ENCODE results near the gene RNU6-1.
A peak's percentile ranks its signal among the peaks of the same experiment; 100 is the strongest.

The RNU6-1 gene

GRCh38 chr15:67855842-67856241 is 16.0 kb upstream of the RNU6-1 start:
- DNase-seq, result no peak

DNA sequence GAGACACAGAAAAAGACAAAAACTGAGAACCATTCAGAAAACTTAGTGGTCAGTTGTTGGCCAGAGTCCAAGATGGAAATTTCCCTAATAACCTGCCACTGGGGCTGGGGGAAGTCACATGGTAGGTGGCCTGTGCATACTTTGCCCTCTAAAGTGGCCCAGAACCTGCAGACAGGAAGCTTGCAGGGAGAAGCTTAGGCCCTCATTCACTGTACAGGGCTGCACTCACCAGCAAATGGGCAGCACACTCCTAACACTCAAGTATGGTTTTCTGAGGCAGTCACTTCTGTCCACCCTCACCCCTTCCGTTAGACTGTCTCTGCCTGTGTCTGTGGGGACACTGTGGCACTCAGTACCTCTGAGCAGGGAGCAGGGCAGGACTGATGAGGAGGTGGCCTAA is 14.5 kb upstream of the RNU6-1 start:
- DNase-seq, result no peak

GRCh38 chr15:67853454-67853853 is 13.6 kb upstream of the RNU6-1 start:
- no peak for DNase-seq

DNA sequence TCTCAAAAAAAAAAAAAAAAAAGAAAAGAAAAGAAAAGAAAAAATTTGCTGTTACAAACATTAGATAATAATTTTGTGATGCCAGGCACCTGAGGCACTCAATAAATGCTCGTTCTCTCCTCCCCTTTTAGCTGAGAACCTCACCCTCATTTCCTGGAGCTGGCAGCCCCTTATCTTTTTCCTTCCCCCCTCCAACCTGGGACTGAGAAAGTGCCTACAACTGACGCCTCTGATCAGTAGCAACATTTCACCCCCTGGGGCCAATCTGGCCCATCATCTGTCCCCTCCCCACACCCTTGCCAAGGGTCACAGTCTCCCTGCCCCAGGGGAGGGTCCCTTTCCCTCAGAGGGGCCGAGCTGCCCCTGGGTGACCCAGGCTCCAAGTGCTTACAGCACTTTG is 12.6 kb upstream of the RNU6-1 start:
- DNase-seq, result no peak

- peak; percentile 55 for DNase-seq
Observed at GRCh38 chr15:67850994-67851571, 11.2 kb upstream of the RNU6-1 start.

- no peak for DNase-seq
Observed at GRCh38 chr15:67850336-67850735, 10.5 kb upstream of the RNU6-1 start.

DNA sequence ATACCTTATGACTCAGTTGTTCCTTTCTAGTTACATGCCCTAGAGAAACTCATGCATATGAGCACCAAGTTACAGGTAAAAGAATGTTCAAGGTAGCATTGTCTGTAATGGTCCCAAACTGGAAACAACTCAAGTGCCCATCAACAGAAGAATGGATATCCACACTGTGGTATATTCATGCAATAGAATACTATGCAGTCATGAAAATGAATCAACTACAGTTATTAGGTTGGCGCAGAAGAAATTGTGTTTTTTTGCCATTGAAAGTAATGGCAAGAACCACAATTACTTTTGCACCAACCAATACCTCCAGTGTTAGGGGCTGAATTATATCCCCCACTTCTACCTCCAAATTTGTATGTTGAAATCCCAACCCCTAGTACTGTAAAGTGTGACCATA is 9.7 kb upstream of the RNU6-1 start:
- no peak for DNase-seq

GRCh38 chr15:67845974-67846373 is 6.1 kb upstream of the RNU6-1 start:
- DNase-seq, result no peak

DNA sequence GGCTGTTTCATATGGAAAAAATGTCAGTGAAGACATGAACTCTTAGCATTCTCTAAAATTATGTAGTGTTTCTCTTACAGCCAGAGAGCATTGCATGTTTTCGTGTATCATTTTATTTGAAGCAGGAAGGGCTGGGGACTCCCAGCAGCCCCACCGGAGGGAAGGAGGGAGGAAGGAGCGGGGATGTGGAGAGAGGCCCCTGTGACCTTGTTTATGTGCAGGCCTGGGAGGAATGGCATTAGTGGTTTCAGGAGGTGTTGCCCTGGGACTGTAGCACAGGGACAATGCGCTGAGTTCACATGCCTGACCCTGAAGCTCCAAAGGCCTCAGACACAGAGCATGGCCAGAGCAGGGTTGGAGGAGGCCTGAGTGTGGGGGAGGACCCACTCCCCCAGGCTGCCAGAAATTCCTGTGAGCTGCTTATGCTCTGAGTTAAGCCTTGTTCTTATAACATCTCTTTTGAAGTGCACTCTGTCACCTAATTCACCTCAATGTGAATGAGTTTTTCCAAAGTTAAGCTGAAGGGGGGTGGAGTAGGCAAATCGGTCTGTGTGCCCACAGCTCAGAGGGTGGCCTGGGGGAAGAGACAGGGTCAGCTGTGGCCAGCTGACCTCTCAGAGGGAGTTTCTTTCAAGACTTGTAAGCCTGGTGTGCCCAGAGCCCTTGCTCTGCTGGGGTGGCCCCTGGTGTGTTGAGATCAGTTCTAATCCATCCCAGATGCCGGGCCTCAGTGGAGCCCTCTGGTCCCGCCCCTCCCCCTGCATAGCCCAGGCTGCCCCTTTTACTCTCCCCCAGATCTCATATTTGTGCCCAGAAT is 3.9 kb upstream of the RNU6-1 start:
- peak; percentile 66 for DNase-seq

- DNase-seq, result no peak
Observed at GRCh38 chr15:67843092-67843501, 3.3 kb upstream of the RNU6-1 start.

GRCh38 chr15:67841513-67841762 is 1.6 kb upstream of the RNU6-1 start:
- DNase-seq, result no peak

DNA sequence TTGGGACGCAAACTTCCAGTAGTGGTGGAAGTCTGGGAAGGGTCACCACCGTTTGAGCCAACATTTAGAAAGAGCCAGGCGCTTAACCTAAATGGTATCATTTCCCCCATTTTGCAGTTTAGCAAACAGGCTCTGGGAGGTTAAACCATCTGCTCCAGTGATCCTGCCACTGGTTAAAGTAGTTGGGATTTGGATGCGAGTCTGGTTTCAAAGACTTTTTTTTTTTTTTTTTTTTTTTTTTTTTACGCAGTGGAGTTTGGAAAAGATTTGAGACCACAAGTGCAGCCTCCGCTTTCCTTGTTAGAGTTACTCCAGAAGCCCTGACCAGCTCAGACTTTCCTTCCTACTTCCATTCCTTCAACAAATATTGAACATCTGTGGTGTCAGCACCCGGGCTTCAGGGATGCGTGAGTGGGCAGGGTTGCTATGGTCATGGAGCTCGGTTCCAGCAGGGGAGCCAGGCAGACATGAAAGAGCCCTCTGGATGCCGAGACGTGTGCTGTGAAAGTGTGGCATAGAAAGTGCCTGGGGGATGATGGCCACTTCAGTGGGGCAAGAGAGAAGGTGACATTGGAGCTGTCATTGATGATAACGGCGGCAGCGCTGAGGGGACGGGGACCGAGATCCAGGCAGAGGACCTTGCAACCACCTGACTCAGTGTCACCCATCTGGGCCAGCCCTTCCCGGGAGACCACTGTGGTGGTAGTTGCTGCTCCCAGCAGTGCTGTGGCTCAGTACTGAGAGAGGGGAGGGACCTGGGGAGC is 1.1 kb upstream of the RNU6-1 start:
- DNase-seq, result peak; percentile 36

GRCh38 chr15:67839499-67839928 is 331 bp downstream of the RNU6-1 start:
- peak; percentile 41 for DNase-seq

DNA sequence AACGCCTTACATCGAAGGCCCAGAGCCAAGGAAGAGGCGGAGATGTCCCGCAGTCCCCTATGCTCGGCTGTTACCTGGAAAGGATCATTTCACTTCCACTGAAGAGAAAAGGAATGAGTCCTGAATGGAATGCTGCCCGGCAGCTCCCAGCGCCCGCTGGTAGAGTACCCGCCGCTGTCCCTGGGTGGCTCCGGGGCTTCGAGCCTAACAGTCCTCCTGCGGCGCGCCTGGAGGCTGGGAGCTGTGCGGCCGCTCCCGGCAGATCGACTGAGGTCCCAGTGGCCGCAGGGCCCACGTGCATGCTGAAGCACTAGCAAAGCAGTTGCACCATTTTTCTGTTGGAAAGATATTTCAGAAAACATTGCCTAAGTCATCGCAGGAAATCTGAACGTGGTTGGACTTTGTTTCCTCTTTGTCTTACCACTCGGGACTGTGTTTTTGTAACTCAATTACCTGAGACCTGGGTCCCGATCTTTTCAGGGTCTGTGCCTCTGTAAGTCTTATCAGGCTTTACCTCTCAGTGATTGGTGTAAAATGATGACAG is 984 bp downstream of the RNU6-1 start:
- peak; percentile 29 for DNase-seq

DNA sequence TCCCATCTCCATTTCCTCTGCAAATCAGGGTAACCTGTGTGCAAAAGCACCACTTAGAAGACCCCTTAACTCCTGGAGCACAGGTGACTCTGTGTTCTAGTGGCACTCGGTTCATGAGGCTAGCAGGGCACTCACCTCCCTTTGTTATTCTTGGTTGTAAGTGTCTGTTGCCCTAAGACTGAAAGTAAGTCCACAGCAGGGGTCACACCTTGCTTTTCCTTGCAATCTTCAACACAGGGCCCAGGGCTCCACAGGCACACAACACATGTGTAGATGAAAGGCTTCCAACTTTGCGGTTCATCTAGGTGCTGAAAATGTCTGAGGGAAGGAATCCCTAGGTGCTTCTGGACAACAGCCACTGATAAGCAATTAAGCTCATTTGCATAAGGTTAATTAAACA is 2.9 kb downstream of the RNU6-1 start:
- no peak for DNase-seq

DNA sequence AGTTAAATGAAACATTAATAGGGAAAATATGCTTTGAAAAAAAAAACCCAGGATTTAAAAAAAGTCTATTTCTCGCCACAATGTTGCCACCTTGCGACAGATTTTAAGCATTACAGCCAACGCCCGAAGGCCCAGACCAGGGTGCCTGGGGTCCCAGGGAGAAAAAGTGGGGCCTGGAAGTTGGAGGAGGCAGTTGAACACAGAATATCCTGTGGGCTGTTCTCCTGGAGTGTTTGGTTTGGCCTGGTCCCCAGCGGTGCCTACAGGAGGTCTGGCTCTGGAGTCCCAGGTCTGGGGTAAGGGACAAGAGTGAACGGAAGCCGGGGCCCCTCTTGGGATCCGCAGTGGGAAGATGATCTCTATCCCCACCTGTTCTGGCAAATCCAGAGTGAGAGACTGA is 3.4 kb downstream of the RNU6-1 start:
- DNase-seq, result peak; percentile 39

GRCh38 chr15:67836134-67836455 is 3.8 kb downstream of the RNU6-1 start:
- no peak for DNase-seq

GRCh38 chr15:67835297-67836133 is 4.3 kb downstream of the RNU6-1 start:
- no peak for DNase-seq

- no peak for DNase-seq
Observed at GRCh38 chr15:67834581-67835296, 5.1 kb downstream of the RNU6-1 start.

DNA sequence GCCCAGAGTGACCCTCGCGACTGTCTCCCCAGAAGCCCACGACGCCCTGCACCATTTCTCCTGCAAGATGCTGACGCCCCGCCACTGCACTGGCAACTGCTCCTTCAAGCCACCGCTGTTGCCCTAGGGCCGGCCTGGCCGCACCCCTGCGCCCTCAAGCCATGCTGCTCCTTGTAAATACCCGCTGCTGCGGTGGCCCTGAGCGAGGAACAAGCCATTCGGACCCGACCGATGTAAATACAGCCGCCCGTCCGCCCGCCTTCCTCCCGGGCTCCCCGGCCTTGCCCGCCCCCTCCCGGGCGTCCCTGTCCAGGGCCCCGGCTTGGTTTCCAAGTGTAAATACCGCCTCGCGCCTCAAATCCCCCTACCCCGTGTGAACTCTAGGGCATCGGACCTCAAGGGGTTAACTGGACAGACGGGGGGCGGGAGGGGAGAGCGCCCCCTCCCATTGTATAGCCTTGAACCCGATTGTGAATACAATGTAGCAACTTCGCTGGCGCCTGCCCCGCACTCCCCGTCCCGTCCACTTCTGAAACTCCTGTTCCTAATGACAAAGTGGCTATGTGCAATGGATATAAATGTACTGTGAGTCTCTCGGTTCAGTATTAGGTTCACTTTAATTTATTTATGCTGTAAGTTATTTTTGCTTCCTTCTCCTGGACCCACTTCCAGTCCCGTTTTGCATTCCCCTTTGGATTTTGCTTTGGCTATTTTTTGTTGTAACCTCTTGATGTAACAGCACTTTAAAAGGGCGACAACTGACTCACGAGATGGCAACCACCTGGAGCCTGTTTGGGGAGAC is 5.9 kb downstream of the RNU6-1 start:
- DNase-seq, result no peak

DNA sequence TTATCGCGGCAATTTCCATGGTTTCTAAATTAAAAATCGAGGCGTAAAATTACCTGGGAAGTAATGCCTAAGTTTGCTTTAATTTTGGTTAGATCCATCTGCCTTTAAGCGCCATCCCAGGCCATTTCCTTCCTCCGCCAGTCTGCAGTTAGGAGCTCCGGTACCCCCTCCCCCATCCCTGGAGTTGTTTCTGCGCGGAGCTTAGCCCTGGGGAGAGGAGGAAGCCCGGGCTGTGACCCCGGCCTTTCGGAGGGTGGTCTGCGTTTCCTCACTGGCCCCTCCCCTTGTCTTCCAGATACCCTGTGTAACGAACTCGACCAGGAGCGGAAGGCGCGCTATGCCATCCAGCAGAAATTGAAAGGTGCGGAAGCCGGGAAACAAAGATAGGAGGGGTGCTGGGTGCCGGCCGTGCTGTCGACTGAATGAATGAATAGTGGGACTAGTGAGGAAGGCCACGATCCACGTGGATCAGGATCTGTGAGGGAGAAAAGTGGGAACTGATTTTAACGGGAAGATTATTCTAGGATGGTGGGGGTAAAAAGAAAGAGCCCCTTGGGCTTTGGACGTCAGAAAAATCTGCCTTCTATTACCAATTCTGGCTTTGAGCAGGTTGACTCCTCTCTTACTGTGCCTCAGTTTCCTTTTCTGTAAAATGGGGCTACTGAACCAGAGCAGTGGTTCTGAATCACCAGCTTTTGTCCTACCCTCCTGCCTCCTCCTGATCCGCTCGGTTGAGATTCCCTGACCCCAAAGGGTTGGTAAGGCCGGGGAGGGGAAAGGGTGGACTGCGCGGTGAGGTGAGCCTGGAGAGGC is 6.7 kb downstream of the RNU6-1 start:
- no peak for DNase-seq
